Colonic mucosa (tissue), 4 donors: ENCODE data around the gene DOLPP1. TPM values are rescaled to one million over a fixed set of nuclear protein-coding genes. Genes with fewer than 3 reads are reported as not detected.
A peak's percentile ranks its signal among the peaks of the same experiment; 100 is the strongest.

ENCODE experiments used
- DNase-seq: peaks from one replicate; pipeline ENCODE4 v3.0.0-alpha.2; 2020
- H3K27ac ChIP-seq: fragments of 200-600 bp; one replicate; pipeline ENCODE4 v1.8.0; 2021
- H3K27me3 ChIP-seq: fragments of 200-600 bp; one replicate; pipeline ENCODE4 v1.8.0; 2021
- H3K36me3 ChIP-seq: fragments of 200-600 bp; one replicate; pipeline ENCODE4 v1.8.0; 2021
- H3K4me1 ChIP-seq: fragments of 200-600 bp; one replicate; pipeline ENCODE4 v1.8.0; 2021; ENCODE audit warnings: mild to moderate bottlenecking
- H3K4me3 ChIP-seq: fragments of 200-600 bp; one replicate; pipeline ENCODE4 v1.8.0; 2021
- H3K9ac ChIP-seq, 2 donors: one replicate each; pipeline ENCODE4 v1.7.0; 2013; ENCODE audit warnings: control low read depth in 2 of 2, low read depth in 2 of 2, low read length in 2 of 2
- H3K9me3 ChIP-seq: fragments of 200-600 bp; one replicate; pipeline ENCODE4 v1.8.0; 2021
- CTCF ChIP-seq: fragments of 200-600 bp; IDR thresholded peaks from one replicate; pipeline ENCODE4 v1.8.0; 2022; ENCODE audit warnings: antibody characterized with exemption, mild to moderate bottlenecking
- intact Hi-C: fragments of 100-400 bp; cut with DNase I; formaldehyde crosslinking; loops from one replicate; pipeline ENCODE4 v1.14.1; 2022
- total RNA-seq, 2 donors: library from RNA; stranded (reverse); fragmentation: NEBNext Ultra II Directional in 1 of 2; extraction: Animal tissue kit (Norgen Biotek cat#: 25700) in 1 of 2; gene quantifications; one replicate each; pipeline ENCODE4 v1.2.1, GENCODE V29; 2021
- donor health status: healthy.
- donor health status: DM: no; HTN: no; CAD: no.
- donor health status: DM: no; HTN: no; CAD: no.

The DOLPP1 gene
- total RNA-seq, 2 donors from 2014 or later: 33.9 to 37.3 TPM

DNA sequence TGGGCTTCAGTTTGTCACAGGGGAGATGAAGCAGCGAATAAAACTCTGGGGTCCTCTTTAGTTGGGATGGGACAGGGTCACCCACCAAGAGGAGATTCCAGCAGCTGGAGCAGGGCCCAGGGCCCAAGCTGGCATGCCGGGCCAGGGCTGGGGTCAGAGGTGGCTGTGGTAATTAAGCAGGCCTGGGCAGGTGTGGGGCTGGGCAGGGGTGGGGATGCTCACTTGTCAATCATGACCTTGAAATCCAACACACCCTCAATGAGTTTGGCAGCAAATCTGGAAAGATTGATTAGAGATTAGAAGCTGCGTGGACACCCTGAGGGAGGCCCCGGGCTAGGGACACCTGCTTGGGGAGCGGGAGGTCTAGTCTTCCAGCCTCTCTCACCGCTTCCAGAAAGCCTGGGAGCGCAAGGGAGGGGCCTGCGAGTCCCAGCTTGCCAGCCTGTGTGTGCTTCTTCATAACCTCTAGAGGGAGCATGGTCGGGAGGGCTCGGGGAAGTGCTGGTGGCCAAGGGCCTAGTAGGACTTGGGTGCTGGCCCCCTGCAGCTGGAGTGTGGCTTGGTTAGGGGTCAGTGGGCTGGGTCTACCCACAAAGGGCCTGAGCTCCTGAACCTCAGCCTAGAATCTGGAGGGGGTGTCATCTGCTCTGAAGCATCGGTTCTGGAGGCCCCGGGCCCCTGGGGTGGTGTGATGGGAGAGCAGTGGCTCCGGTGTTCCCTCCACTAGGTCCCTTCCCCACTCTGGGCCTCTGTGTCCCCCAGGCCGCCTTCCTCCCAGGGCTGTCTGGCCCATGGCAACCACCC lies 22.1 kb downstream of the DOLPP1 start:
- peak; percentile 46 for TF ChIP-seq CTCF
- H3K36me3 ChIP-seq: no peaks in the 10 kb centered on the region
- H3K27me3 ChIP-seq: no peaks in the 10 kb centered on the region
- H3K27ac ChIP-seq: no peak overlapping the region
- no peaks in the 10 kb centered on the region for H3K9me3 ChIP-seq
- no peak overlapping the region for H3K4me3 ChIP-seq
- peak; percentile 54 for DNase-seq
- H3K4me1 ChIP-seq: no peaks in the 10 kb centered on the region
- intact Hi-C loops: no loop called here
- H3K9ac ChIP-seq: no peak overlapping the region

DNA sequence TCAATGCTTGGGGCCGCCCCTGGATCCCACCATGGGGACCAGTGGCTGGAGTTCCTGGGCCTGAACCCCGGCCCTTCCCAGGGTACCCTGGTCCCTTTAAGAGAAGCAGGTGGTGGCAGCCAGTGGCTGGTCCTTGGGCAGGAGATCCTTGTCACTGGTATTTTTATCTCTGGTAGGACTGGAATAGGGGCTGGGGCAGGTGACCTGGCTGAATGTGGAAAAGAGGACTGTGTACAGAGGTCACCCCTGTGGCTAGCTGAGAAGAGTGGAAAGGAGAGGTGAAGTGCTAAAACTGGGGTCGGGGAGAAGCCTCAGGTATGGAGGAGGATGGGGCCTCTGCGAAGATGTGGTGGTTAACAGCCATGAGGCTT lies 22.7 kb downstream of the DOLPP1 start:
- Histone ChIP-seq H3K9me3 (no peaks in the 10 kb centered on the region), H3K27ac (no peak overlapping the region)

GRCh38 chr9:129104051-129104450 lies 23.1 kb downstream of the DOLPP1 start:
- no peak for DNase-seq
- Histone ChIP-seq H3K36me3 (no peaks in the 10 kb centered on the region), H3K9me3 (no peaks in the 10 kb centered on the region), H3K27me3 (no peaks in the 10 kb centered on the region), H3K27ac (no peak overlapping the region), H3K4me1 (peaks cover 6% of the 10 kb centered on the region), H3K9ac (no peak overlapping the region), H3K4me3 (no peak overlapping the region)
- intact Hi-C loops: no loop called here
- TF ChIP-seq CTCF: no peak

More for the DNA sequence above, 22.7 kb downstream of the DOLPP1 start:
- no peaks in the 10 kb centered on the region for H3K36me3 ChIP-seq
- peaks cover 1% of the 10 kb centered on the region for H3K4me1 ChIP-seq
- H3K9ac ChIP-seq: no peak overlapping the region
- H3K4me3 ChIP-seq: no peak overlapping the region
- intact Hi-C loops: no loop called here
- no peak for DNase-seq
- H3K27me3 ChIP-seq: no peaks in the 10 kb centered on the region
- TF ChIP-seq CTCF: no peak

DNA sequence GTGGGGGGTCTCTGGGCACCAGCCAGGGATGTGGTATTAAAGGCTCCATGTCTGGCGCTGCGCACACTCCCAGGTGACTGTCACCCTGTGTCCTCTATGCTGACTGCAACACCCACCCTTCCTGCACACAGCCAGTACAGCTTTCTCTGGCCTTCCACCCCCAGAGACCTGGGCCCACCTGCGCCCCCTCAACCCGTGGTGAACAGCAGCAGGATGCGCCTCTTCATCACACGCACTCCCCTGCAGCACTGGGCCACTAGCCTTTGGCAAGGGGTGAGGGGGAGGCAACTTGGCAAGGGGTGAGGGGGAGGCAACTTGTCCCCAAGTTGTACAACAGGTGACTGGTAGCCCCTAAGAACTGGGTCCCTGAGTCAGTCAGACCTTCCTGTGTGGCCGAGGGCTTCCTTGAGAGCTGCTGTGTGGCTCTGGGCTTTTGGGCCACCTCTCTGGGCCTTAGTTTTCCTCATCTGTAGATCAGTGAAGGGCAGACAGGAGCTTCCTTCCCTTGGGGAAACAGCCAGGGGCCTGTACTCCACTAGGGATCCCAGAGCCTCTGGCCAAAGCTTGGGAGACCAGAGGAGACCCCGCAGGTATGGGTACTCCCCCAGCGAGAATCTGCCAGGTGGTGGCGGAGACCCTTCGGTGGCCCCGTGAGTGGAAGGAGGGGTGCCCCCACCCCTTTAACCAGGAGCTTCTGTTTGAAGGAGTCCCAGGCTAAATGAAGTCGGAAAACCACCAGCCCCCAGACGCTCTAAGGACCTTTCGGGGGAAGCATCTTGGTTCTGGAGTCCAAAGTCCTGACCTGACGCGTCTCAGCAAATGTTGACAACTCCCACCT lies 25.2 kb downstream of the DOLPP1 start:
- Histone ChIP-seq H3K4me3 (no peak overlapping the region), H3K27ac (no peak overlapping the region), H3K27me3 (no peaks in the 10 kb centered on the region), H3K9me3 (no peaks in the 10 kb centered on the region), H3K9ac (no peak overlapping the region), H3K36me3 (no peaks in the 10 kb centered on the region), H3K4me1 (peaks cover 14% of the 10 kb centered on the region)
- DNase-seq: no peak
- intact Hi-C loops: no loop called here
- TF ChIP-seq CTCF: no peak

DNA sequence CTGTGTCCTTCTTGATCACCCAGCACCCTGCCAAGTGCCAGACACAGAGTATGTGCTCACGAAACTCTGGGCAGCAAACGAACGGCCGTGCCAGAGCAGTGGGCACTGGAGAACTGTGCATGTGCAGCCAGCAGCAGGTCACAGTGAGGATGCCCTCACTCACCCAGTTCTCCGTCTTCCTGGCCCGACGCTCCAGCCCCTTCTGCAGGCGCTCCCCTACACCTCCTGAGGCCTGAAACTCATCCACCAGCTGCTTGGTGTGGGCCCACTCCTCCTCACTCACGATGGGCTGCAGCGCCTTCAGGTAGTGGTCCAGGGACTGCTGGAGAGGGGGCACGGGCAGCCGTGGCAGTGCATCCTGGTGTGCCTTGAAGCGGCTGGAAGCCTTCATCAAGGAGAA lies 26.7 kb downstream of the DOLPP1 start:
- no peak overlapping the region for H3K9ac ChIP-seq
- TF ChIP-seq CTCF: no peak
- H3K9me3 ChIP-seq: no peaks in the 10 kb centered on the region
- no peaks in the 10 kb centered on the region for H3K36me3 ChIP-seq
- intact Hi-C loops: no loop called here
- H3K27me3 ChIP-seq: no peaks in the 10 kb centered on the region
- H3K27ac ChIP-seq: no peak overlapping the region
- peaks cover 14% of the 10 kb centered on the region for H3K4me1 ChIP-seq
- no peak for DNase-seq
- H3K4me3 ChIP-seq: no peak overlapping the region
